ENCODE results near the gene MRPL1.

MRPL1 gene

GRCh38 chr4:77862478-77863216 lies at the start of gene MRPL1 (continued):
- TF ChIP-seq ZNF692 (tag by site-specific recombination; IDR thresholded peaks at IDR 0.05), result peak; percentile 86
- 0 out of 2 replicates have a peak, but pooled peaks have one; percentile 34 for TF ChIP-seq ZBTB8A (tag by site-specific recombination; IDR thresholded peaks at IDR 0.05)
- peak; percentile 37; the same call in 1 of the 2 replicates for TF ChIP-seq PATZ1 (tag by site-specific recombination; IDR thresholded peaks at IDR 0.05)
- peak; percentile 29 for TF ChIP-seq ZNF510 (tag by site-specific recombination; IDR thresholded peaks at IDR 0.05; ENCODE audit: insufficient replicate concordance)
- TF ChIP-seq ZNF148 (tag by site-specific recombination; IDR thresholded peaks at IDR 0.05; ENCODE audit: borderline replicate concordance), result peak; percentile 50; the same call in 1 of the 2 replicates
- peak; percentile 83; the same call in 1 of the 2 replicates for TF ChIP-seq ZNF629 (tag by site-specific recombination; IDR thresholded peaks at IDR 0.05)
- TF ChIP-seq ZIC2 (tag by site-specific recombination; IDR thresholded peaks at IDR 0.05), result no peak
- TF ChIP-seq REPIN1 (tag by site-specific recombination; IDR thresholded peaks at IDR 0.05; ENCODE audit: low read depth), result peak; percentile 72; the same call in 1 of the 2 replicates
- no peak; the same call in 1 of the 2 replicates for TF ChIP-seq ZNF843 (tag by site-specific recombination; IDR thresholded peaks at IDR 0.05)
- TF ChIP-seq ZNF580 (tag by site-specific recombination; IDR thresholded peaks at IDR 0.05), result peak; percentile 94
- no peak for TF ChIP-seq ZNF707 (tag by site-specific recombination; IDR thresholded peaks at IDR 0.05)
- TF ChIP-seq HIC1 (tag by site-specific recombination; IDR thresholded peaks at IDR 0.05), result peak; percentile 8; the same call in 1 of the 2 replicates
- peak; percentile 53; the same call in 1 of the 2 replicates for TF ChIP-seq ZFP69B (tag by site-specific recombination; IDR thresholded peaks at IDR 0.05)
- TF ChIP-seq ZNF76 (tag by site-specific recombination; IDR thresholded peaks at IDR 0.05; ENCODE audit: borderline replicate concordance, low read depth), result peak; percentile 79
- no peak for TF ChIP-seq ZNF792 (tag by site-specific recombination; IDR thresholded peaks at IDR 0.05)
- peak; percentile 63; the same call in 1 of the 2 replicates for TF ChIP-seq KLF17 (tag by site-specific recombination; IDR thresholded peaks at IDR 0.05)
- TF ChIP-seq YY2 (tag by site-specific recombination; IDR thresholded peaks at IDR 0.05), result peak; percentile 95
- no peak; the same call in 1 of the 2 replicates for TF ChIP-seq ZNF558 (tag by site-specific recombination; IDR thresholded peaks at IDR 0.05)
- peak; percentile 96 for TF ChIP-seq TRIM28 (IDR thresholded peaks at IDR 0.05; ENCODE audit: borderline replicate concordance, low read length)
- TF ChIP-seq MZF1 (tag by site-specific recombination; IDR thresholded peaks at IDR 0.05; ENCODE audit: borderline replicate concordance), result peak; percentile 34
- peak; percentile 82 for TF ChIP-seq SP3 (tag by site-specific recombination; IDR thresholded peaks at IDR 0.05)
- TF ChIP-seq ZNF600 (tag by site-specific recombination; IDR thresholded peaks at IDR 0.05), result peak; percentile 65; the same call in 1 of the 2 replicates
- peak; percentile 52; the same call in 1 of the 2 replicates for TF ChIP-seq ZBTB44 (tag by site-specific recombination; IDR thresholded peaks at IDR 0.05)
- peak; percentile 95 for TF ChIP-seq ZNF660 (tag by site-specific recombination; IDR thresholded peaks at IDR 0.05)
